EH (cell line): ENCODE results near the gene TRMT112.
"Not testable (repeated sequence)": the region's sequence is repeated elsewhere in the genome, so short reads cannot be mapped to it uniquely, and the experiment has no call there.

Experiments
- DNase-seq: peaks from one replicate; pipeline ENCODE4 v3.0.0-alpha.2; 2015; ENCODE audit warnings: low read depth

Gene TRMT112

DNA sequence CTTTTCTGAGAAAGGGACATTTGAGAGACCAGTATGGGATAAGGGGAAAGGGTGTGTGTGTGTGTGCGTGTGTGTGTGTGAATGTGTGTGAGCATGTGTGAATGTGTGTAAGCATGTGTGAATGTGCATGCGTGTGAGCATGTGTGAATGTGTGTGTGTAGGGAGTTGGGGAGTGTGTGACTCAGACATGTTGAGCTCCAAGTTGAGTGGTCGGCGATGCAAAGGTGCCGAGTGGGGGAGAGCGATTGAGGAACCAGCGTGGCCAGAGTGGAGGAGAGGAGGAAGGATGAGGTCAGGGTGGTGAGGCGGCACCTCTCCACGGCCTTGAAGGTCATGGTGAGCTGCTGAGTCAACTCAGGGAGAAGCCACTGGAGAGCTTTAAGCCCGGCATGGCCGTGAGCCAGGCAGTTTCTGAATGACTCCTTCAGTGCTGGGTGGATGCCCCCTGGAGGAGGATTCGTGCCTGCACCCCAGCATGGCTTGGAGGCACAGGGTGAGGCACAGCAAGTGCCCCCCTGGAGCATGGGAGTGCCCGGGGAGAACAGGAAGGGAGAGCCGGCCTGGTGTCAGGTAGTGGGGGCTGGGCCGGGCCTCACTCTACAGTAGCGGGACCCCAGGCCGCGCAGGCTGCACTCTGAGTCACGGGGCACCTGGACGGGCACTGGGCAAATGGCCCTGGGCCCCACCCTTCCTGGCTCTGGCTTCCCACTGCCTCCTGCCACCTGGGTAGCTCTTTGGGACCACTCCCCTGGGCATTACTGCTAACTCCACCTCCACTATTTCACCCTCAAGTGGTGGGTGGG, 14.4 kb upstream of the TRMT112 start:
- DNase-seq: peak; percentile 91

DNA sequence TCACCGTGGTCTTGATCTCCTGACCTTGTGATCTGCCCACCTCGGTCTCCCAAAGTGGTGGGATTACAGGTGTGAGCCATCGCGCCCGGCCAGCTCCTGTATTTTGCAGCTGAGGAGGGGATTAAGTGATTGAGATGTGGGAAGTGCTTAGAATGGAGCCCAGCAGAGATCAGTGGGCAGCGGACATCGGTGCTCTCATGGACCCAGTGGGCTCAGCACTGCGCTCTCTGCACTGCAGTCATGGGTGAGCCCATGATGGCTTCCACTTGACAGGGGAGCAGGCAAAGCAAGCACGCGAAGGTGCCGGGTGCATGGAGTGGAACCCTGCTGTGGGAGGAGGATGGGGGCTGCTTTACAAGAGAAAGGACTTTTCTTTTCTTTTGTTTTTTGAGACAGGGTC, 13.5 kb upstream of the TRMT112 start:
- no peak for DNase-seq

DNA sequence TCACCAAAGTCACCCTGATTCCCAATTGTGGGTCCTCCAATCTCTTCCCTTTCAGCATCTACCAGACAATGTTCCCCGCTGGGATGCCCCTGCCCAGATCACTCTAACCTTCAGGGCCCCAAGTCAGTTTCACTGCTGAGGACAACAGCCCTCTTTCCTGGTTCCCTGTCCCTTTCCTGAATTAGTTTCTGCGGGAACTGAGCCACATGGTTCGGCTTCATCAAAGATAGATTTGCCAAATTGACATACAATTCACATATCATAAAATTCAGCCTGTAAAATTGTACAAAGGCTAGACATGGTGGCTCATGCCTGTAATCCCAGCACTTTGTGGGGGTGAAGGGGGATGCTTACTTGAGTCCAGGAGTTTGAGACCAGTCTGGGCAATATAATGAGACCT, 10.6 kb upstream of the TRMT112 start:
- DNase-seq: no peak

DNA sequence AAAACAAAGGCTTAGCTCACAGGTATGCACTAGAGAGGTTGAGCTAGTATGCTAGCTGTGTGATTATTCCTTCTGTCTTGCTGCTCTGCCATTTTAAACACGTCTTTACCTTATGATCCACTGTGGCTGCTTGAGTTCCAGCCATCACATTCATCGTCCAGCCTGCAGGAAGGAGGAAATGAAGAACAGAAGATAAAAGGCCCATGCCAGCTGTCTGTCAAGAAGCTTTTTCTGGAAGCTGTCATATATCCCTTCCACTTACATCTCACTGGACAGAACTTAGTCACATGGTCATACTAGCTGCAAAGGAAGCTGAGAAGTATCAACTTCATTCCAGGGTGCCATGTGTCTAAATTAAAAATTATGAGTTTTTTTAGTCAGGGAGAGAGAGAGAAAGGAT, 10.0 kb upstream of the TRMT112 start:
- no peak for DNase-seq

DNA sequence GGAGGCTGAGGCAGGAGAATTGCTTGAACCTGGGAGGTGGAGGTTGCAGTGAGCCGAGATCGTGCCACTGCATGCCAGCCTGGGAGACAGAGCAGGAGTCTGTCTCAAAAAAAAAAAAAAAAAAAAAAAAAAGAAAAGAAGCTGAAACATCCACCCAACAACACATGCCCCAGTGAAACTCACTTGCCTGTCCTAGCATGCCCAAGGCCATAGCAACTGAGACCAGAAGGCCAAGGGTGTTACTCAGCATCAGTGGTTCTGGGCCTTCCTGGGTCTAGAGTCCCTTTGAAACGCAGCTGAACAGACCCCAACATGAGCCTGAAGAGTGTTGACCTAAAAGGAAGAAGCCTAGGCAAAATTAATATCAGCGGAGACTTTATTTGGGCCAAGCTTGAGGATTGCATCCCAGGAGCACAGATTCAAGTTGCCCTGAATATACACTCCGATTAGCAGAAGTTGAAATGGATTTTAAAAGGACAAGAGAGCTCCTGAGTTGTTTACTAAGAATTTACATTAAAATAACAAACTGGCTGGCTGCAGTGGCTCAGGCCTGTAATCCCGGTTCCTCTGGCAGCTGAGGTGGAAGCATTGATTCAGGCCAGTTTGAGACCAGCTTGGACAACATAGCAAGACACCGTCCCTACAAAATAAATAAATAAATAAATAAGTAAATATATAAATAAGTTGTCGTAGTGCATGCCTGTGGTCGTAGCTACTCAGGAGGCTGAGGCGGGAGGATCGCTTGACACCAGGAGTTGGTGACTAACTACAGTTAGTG, 7.5 kb upstream of the TRMT112 start:
- no peak for DNase-seq

DNA sequence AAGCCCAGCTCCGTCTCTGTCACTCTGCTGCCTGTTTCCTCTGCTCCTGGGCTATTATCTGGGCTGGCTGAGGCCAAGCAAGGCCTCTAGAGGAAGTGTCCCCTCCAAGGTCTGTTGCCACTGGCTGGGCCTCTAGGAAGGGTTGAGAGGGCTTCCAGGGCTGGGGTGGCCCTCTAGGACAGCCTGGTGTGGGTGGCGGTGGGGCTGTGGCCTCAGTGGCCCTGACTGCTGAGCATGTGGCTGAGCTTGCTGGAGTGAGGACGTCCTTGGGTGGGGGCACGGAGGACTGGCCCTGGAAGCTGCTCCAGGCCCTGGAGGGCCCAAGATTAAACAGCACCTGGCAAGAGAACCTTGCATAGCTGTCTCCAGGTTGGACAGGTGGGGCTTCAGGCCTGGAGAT, 6.6 kb upstream of the TRMT112 start:
- DNase-seq: not testable (repeated sequence)

DNA sequence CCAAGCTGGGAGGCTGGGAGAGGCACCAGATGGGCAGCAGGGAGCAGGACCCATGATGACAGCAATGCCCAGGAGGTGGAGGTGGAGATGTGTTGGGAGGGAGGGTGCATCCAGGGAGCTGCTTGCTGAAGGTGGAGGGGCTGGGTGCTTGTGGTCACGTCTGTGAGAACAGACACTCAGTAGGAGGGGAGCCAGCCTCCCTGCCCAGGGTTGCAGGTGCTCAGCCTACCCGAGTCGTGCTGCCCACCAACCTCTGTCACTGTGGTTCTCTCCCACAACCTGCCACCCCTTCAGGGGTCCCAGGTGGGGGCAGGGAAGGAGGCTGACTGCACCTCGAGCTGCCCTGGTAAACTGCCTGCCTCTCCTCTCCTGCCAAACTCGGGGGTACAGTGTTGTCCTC, 6.0 kb upstream of the TRMT112 start:
- no peak for DNase-seq

DNA sequence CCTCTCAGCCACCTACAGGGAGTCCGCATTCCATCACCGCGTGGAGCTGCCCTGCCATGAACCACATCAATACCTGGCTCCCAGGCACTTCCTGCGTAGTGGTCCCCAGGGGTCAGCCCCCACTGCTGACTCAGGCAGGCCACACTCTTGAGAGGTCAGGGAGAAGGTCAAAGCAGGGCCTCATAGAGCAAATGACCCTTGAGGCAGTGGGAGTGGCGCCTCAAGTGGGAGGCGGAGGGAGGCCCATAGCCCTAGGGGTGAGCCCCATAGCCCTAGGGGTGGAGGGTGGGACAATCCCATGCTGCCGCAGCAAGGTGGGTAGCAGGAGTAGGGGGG, 5.5 kb upstream of the TRMT112 start:
- no peak for DNase-seq

DNA sequence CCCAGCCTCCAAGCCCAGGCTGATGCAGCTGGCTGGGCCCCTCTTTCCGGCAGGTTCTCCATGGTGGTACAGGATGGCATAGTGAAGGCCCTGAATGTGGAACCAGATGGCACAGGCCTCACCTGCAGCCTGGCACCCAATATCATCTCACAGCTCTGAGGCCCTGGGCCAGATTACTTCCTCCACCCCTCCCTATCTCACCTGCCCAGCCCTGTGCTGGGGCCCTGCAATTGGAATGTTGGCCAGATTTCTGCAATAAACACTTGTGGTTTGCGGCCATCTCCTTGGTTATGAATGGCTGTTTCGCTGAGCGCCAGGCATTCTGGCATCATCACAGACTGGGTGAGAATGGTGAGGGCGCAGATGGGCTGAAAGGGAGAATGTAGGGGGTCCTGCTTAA, 4.2 kb upstream of the TRMT112 start:
- no peak for DNase-seq

DNA sequence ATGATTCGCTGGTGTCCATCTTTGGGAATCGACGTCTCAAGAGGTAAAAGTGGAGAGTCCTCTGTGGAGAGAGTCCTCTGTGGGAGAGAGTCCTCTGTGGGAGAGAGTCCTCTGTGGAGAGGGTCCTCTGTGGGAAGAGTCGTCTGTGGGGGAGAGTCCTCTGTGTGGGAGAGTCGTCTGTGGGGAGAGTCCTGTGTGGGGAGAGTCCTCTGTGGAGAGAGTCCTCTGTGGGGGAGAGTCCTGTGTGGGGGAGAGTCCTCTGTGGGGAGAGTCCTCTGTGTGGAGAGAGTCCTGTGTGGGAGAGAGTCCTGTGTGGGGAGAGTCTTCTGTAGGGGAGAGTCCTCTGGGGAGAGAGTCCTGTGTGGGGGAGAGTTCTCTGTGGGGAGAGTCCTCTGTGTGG, 3.7 kb upstream of the TRMT112 start:
- no peak for DNase-seq

DNA sequence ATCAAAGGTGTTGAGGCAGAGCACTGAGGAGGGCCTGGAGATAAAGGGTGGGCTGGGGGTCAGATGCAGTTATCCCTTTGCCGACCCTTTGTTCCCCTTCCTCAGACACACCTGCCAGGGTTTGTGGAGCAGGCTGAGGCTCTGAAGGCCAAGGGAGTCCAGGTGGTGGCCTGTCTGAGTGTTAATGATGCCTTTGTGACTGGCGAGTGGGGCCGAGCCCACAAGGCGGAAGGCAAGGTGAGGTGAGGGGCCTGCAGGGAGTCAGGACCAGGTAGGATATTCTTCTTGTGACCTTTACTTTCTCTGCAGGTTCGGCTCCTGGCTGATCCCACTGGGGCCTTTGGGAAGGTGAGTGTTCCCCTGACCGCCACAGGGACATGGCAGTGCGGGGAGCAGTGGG, 3.2 kb upstream of the TRMT112 start:
- no peak for DNase-seq

DNA sequence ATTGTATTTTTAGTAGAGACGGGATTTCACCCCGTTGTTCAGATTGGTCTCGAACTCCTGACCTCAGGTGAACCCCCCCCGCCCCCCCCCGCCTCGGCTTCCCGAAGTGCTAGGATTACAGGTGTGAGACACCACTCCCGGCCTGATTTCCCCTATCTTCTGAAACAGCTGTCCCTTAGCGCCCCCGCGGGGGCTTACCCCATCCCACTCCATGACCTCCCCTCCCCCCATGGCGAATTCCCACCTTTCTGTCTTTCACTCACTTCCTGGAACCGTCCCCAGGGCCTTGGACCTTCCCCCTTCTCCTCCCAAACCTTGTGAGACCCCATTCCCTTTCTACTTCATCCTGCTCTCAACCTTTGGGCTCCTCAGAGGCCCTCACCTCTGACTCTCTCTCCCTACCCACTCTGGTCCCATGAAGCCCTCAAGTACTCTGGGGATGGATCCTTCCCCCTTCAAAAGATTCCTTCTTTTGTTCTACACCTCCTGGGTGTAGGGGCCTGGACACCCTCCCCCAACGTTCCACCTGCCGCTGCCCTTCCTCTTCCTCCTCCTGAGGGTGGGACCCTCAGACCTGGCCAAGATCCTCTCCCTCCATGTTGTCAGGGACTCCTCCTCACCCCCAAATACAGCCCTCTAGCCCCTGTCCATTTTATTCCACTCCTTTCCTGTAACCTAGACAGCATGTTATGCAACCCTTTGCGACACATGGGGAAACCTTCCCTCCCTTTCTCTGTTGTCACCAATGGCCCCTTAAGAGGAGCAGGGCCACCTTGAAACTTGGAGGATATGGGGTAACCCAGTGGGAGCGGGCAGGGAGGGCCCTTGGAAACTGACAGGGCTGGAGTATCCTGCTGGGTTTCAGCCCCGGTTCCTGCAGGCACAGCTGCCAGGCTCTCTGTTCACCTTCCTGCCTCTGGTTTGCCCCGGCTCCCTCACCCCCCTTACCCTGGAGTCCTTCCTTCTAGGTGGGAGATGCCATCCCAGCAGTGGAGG, 1.7 kb upstream of the TRMT112 start:
- DNase-seq: no peak

DNA sequence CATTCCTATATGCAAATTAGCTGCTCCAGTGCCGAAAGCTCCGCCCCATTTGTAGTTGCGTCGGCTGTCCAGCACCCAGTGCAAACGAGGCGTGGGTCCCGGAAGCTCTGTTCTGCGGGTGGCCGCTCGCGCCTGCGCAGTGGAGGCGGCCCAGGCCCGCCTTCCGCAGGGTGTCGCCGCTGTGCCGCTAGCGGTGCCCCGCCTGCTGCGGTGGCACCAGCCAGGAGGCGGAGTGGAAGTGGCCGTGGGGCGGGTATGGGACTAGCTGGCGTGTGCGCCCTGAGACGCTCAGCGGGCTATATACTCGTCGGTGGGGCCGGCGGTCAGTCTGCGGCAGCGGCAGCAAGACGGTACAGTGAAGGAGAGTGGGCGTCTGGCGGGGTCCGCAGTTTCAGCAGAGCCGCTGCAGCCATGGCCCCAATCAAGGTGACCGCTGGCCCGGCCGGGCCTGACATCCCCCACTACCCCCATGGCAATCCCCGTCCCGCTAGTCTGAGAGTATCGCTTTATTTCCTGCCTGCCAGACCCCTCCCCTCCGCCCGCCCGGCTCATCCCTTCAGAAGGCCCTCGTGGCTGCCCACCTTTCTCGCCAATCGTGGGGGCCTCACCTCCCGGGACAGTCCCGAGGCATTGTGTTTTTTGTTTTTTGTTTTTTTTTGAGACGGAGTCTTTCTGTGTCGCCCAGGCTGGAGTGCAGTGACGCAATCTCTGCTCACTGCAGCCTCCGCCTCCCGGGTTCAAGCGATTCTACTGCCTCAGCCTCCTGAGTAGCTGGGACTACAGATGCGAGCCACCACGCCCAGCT, 804 bp upstream of the TRMT112 start, which contains the start of gene PRDX5:
Gene PRDX5, plus strand, starts transcription at position 161 of the 805 bp plus-strand sequence. Its CDS starts 95 bp downstream, at position 256.
- peak; percentile 98 for DNase-seq

DNA sequence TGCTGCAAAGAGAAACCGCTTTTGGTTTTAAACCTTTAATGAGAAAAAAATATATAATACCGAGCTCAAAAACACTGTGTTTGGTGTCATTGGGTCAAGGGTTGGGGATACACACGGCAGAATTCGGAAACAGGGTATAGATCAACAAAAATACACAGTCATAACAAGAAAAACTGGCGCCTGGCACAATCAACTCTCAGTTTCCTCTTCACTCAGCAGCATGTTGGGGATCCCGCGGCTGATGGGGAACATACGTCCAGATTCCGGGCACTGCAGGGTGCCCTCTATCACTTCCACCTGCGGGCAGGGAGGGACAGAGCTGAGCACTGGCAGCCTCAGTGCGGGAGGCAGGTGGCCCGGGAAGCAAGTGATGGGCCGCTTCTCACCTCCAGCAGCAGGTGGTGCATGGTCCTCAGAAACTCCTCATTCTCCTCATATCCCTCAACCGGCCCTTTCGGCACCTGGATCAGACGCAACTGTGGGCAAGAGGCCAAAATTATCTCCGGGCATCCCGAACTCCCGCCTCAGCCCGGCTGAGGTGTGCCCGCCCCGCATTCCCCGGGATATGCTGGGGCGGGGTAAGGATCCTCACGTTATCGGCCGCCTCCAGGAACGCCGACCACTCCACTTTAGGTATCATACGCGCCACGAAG, 561 bp downstream of the TRMT112 start:
- no peak for DNase-seq

DNA sequence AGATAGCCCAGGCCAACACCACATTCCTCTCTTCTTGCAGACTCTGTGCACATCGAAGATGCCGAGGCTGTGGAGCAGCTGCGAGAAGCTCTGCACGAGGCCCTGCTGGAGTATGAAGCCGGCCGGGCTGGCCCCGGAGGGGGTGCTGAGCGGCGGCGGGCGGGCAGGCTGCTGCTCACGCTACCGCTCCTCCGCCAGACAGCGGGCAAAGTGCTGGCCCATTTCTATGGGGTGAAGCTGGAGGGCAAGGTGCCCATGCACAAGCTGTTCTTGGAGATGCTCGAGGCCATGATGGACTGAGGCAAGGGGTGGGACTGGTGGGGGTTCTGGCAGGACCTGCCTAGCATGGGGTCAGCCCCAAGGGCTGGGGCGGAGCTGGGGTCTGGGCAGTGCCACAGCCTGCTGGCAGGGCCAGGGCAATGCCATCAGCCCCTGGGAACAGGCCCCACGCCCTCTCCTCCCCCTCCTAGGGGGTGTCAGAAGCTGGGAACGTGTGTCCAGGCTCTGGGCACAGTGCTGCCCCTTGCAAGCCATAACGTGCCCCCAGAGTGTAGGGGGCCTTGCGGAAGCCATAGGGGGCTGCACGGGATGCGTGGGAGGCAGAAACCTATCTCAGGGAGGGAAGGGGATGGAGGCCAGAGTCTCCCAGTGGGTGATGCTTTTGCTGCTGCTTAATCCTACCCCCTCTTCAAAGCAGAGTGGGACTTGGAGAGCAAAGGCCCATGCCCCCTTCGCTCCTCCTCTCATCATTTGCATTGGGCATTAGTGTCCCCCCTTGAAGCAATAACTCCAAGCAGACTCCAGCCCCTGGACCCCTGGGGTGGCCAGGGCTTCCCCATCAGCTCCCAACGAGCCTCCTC, 1.5 kb downstream of the TRMT112 start:
- not testable (repeated sequence) for DNase-seq

DNA sequence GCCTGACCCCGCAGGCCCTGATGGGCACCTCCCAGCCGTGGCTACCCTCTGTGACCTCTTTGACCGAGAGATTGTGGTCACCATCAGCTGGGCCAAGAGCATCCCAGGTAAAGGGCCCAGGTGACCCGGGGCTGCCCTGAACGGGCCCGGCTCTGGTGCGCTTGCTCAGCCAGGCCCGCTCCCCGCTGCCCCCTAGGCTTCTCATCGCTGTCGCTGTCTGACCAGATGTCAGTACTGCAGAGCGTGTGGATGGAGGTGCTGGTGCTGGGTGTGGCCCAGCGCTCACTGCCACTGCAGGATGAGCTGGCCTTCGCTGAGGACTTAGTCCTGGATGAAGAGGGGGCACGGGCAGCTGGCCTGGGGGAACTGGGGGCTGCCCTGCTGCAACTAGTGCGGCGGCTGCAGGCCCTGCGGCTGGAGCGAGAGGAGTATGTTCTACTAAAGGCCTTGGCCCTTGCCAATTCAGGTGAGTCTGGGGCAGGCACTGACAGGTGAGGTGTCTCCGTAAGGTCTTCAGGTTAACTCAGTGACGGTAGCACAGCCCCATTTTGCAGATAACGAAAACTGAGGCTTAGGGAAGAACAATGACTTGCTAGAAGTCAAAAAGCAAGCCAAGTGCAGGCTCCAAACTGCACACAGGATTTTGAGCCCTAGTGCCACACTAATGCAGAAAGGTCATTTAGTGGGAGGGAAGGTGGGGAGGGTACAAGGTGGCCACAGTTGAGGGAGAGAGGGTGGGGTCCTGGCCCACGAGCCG, 2.4 kb downstream of the TRMT112 start:
- DNase-seq: no peak

DNA sequence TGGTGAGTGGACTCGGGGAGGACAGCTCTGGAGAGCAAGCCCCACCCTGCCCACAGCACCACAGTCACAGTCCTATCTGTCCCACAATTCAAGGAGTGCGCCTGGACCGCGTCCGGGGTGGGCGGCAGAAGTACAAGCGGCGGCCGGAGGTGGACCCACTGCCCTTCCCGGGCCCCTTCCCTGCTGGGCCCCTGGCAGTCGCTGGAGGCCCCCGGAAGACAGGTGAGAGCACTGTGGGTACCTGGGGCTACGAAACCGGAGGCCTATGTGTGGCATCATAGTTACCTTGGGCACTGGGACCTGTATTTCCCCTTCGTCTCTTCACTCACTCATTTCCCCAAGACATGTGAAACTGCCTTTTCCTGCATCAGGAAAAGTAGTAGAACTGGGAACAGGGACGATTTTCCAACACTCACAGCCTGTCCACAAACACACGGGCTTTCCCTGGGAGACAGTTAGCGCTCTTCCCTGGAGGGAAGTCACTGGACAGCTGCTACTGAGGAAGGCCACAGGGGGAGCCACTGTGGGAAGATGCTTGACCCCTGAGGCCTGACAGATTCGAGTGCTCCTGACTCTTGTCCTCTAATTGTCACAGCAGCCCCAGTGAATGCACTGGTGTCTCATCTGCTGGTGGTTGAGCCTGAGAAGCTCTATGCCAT, 3.1 kb downstream of the TRMT112 start:
- no peak for DNase-seq

DNA sequence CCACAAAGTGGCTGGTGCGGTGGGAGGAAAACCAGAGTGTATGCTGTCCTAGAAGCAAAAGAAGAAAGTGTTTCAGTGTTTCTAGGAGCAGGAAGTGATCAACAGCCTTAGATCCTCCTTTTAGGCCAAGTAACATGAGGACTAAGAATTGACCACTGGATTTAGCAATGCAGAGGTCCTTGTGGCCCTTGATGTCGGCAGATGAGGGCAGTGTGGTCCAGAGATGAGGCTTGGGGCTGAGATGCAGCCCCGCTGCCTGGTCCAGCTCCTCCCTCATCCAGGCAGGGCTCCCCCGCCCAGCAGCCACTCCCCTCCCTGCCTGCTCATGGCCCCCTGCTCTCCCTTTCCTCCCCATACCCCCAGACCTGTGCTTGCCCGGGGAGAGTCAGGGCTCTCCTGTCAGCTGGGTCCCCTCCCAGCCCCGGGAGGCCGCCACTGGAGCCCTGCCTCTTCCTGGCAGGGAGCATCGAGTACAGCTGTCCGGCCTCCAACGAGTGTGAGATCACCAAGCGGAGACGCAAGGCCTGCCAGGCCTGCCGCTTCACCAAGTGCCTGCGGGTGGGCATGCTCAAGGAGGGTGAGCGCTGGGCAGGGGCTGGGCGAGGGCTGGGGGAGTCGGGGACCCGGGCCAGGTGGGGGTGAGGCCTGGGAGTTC, 3.7 kb downstream of the TRMT112 start:
- DNase-seq: no peak
